Lower leg skin (tissue), 4 donors: ENCODE data around the gene ELF5. TPM values are rescaled to one million over a fixed set of nuclear protein-coding genes. Genes with fewer than 3 reads are reported as not detected.
A peak's percentile ranks its signal among the peaks of the same experiment; 100 is the strongest.

Source experiments
- DNase-seq, 2 donors: peaks; one replicate each; pipeline ENCODE4 v3.0.0-alpha.2; 2019; ENCODE audit warnings: low spot score in 2 of 2
- H3K4me3 ChIP-seq: fragments of 200-600 bp; sonication (generic); 2 replicates; pipeline ENCODE4 v1.5.1; 2017; ENCODE audit warnings: mild to moderate bottlenecking, low read depth; ENCODE audit not compliant: poor library complexity, severe bottlenecking
- POLR2A ChIP-seq, 2 donors: fragments of 450-650 bp; IDR thresholded peaks; one replicate each; pipeline ENCODE4 v1.6.1; 2016 to 2017; ENCODE audit warnings: antibody characterized with exemption in 2 of 2, mild to moderate bottlenecking in 1 of 2, moderate library complexity in 1 of 2
- WGBS, 2 donors: methylation state at CpG; one replicate each; pipeline ENCODE4 v1.1.5; 2018; 5-methylcytosine and 5-hydroxymethylcytosine counted together
- intact Hi-C: fragments of 100-400 bp; cut with DNase I; formaldehyde crosslinking; loops from one replicate; pipeline ENCODE4 v1.15.0; 2023; ENCODE audit warnings: low total_unique reads
- total RNA-seq, 4 donors: library from RNA; depleted of rRNA; stranded (reverse); fragments of >200 nt; gene quantifications; one replicate each; pipeline ENCODE4 v1.1.0, GENCODE V29; 2016
- TF ChIP-seq, protein P1 (sequence below), 3 donors: fragments of 450-650 bp; IDR thresholded peaks; one replicate each; pipeline ENCODE4 v1.5.1; 2016; ENCODE audit warnings: antibody characterized with exemption in 3 of 3, mild to moderate bottlenecking in 3 of 3, moderate library complexity in 2 of 3

The ELF5 gene
- total RNA-seq, 4 donors from 2014 or later = 1.9 to 13.5 (median 9.9) TPM

DNA sequence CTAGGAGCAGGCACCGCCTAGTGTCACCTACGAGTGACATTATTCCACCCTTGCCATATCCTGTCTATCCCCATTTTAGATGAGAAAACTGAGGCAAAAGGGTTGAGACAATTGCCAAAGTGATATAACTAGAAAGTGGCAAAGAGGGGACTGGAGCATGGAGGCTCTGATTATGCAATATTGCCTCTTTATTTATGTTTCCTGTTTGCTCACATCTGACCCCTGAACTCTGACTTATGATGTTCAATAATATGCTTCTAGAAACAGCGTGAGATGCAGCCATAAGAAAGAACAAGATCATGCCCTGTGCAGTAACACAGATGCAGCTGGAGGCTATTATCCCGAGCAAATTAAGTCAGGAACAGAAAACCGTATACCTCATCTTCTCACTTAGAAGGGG, 7.7 kb downstream of the ELF5 start:
- DNase-seq = no peak
- H3K4me3 ChIP-seq = no peak overlapping the region
- 67 to 77% methylated on average over 5 of the region's 5 CpGs for WGBS, 2 donors
- intact Hi-C loops = no loop called here
- TF ChIP-seq, protein P1, sequence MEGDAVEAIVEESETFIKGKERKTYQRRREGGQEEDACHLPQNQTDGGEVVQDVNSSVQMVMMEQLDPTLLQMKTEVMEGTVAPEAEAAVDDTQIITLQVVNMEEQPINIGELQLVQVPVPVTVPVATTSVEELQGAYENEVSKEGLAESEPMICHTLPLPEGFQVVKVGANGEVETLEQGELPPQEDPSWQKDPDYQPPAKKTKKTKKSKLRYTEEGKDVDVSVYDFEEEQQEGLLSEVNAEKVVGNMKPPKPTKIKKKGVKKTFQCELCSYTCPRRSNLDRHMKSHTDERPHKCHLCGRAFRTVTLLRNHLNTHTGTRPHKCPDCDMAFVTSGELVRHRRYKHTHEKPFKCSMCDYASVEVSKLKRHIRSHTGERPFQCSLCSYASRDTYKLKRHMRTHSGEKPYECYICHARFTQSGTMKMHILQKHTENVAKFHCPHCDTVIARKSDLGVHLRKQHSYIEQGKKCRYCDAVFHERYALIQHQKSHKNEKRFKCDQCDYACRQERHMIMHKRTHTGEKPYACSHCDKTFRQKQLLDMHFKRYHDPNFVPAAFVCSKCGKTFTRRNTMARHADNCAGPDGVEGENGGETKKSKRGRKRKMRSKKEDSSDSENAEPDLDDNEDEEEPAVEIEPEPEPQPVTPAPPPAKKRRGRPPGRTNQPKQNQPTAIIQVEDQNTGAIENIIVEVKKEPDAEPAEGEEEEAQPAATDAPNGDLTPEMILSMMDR (IDR thresholded peaks at IDR 0.05) = no peak
- TF ChIP-seq POLR2A (IDR thresholded peaks at IDR 0.05) = no peak

DNA sequence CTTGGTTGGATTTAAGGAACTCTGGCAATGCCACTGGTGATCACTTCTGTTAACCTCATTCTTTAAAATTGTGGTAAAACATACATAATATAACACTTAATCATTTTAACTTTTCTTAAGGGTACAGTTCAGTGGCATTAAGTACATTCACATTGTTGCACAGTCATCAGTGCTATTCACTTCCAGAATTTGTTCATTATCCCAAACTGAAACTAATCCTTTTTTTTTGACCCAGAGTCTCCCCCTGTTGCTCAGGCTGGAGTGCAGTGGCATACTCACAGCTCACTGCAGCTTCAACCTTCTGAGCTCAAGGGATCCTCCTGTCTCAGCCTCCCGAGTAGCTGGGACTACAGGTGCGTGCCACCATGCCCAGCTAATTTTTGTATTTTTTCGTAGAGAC, 10.6 kb downstream of the ELF5 start:
- WGBS, 2 donors = 94 to 95% methylated on average over 3 of the region's 3 CpGs
- no peak for TF ChIP-seq POLR2A (IDR thresholded peaks at IDR 0.05)
- TF ChIP-seq, protein P1 (IDR thresholded peaks at IDR 0.05) = no peak
- intact Hi-C loops = no loop called here
- H3K4me3 ChIP-seq = no peak overlapping the region
- DNase-seq = peak in 1 of 2 donors; percentile 20

- no peak for TF ChIP-seq POLR2A (IDR thresholded peaks at IDR 0.05)
- TF ChIP-seq, protein P1 (IDR thresholded peaks at IDR 0.05) = no peak
- WGBS, 2 donors = 10 to 11% methylated on average over 2 of the region's 2 CpGs
- intact Hi-C loops = no loop called here
- no peak overlapping the region for H3K4me3 ChIP-seq
- DNase-seq = peak in 1 of 2 donors; percentile 68
Measured at GRCh38 chr11:34501949-34502348, 11.6 kb downstream of the ELF5 start.

GRCh38 chr11:34501500-34501899, 12.1 kb downstream of the ELF5 start:
- intact Hi-C loops = no loop called here
- 40 to 49% methylated on average over 4 of the region's 4 CpGs for WGBS, 2 donors
- DNase-seq = peak in 1 of 2 donors; percentile 74
- no peak overlapping the region for H3K4me3 ChIP-seq
- TF ChIP-seq, protein P1 (IDR thresholded peaks at IDR 0.05) = no peak
- TF ChIP-seq POLR2A (IDR thresholded peaks at IDR 0.05) = no peak

DNA sequence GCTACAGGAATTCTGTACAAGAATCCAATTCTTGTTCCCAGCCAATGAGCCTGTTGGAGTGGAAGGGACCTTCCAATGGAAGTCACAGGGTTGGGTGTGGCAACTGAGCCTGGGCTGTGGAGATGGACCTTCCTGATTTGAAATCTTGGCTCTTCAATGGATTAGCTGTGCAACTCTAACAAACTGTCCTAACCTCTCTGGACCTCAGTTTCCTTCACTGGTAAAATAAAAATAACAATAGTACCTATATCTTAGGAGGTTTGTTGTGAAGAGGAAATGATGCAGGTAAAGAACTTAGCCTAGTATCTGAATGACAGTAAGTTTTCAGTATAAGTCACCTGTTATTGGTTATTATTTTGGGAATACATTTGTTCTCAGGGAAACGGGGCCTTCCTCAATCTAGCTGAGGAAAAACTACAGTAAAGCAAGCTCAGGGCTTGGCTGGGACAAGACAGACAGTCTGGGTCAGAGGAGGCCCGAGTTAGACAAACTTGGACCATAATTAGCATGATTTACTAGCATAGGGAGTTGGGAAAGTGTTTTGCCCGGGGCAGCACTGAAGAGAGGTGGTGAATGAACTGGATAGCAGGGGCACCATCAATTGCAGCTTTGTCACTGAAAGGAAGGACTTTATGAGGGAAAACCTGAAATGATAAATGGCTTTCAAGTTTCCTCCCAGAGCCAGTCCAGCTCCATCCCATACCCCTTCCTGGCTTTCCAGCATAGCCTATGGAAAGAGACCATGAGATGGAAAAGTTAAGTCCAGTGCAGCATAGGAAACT, 13.7 kb downstream of the ELF5 start:
- intact Hi-C loops = loop anchor here (10.0 kb wide), 2 partner anchors 125 to 325 kb away; no protein-coding TSS in a partner anchor

More for the DNA sequence above, 13.7 kb downstream of the ELF5 start:
- 43 to 72% methylated on average over 3 of the region's 3 CpGs for whole genome bisulfite sequencing, 2 donors
- TF ChIP-seq, protein P1 (IDR thresholded peaks at IDR 0.05) = no peak
- no peak for TF ChIP-seq POLR2A (IDR thresholded peaks at IDR 0.05)
- H3K4me3 ChIP-seq = no peak overlapping the region
- peak in 1 of 2 donors; percentile 34 for DNase-seq
